Upper lobe of right lung (tissue), 1 donor: Measurements from ENCODE around the gene FGFR2. TPM values are rescaled to one million over a fixed set of nuclear protein-coding genes. Genes with fewer than 3 reads are reported as not detected.
A peak's percentile ranks its signal among the peaks of the same experiment; 100 is the strongest.

Experiments
- ATAC-seq: fragments of 200-7000 bp; cut with Tn5 transposase; one replicate; pipeline ENCODE4 v1.9.1; 2020; ENCODE audit warnings: mild to moderate bottlenecking, moderate library complexity
- DNase-seq: peaks from one replicate; pipeline ENCODE4 v3.0.0-alpha.2; 2020
- H3K27ac ChIP-seq: fragments of 200-600 bp; one replicate; pipeline ENCODE4 v1.8.0; 2022
- H3K27me3 ChIP-seq: fragments of 200-600 bp; one replicate; pipeline ENCODE4 v1.8.0; 2022; ENCODE audit warnings: mild to moderate bottlenecking
- H3K36me3 ChIP-seq: fragments of 200-600 bp; one replicate; pipeline ENCODE4 v1.8.0; 2022
- H3K4me1 ChIP-seq: fragments of 200-600 bp; one replicate; pipeline ENCODE4 v1.8.0; 2022
- H3K4me3 ChIP-seq: fragments of 200-600 bp; one replicate; pipeline ENCODE4 v1.8.0; 2022; ENCODE audit warnings: mild to moderate bottlenecking
- H3K9me3 ChIP-seq: fragments of 200-600 bp; one replicate; pipeline ENCODE4 v1.8.0; 2022
- CTCF ChIP-seq: fragments of 200-600 bp; IDR thresholded peaks from one replicate; pipeline ENCODE4 v1.8.0; 2022; ENCODE audit warnings: antibody characterized with exemption
- intact Hi-C: fragments of 100-400 bp; cut with DNase I; formaldehyde crosslinking; loops from one replicate; pipeline ENCODE4 v1.11.0; 2022
- total RNA-seq: library from RNA; stranded (reverse); fragmentation: NEBNext Ultra II Directional; extraction: Animal tissue kit (Norgen Biotek cat#: 25700); gene quantifications from one replicate; pipeline ENCODE4 v1.2.1, GENCODE V29; 2021
- donor health status: DM: no; HTN: yes; CAD: no; lungs with severe emphysema.

FGFR2 gene
- total RNA-seq, 1 donor from 2014 or later, result 58.7 TPM

GRCh38 chr10:121490871-121491519, 107.2 kb downstream of the FGFR2 start:
- H3K4me1 ChIP-seq, result no peaks in the 10 kb centered on the region
- no peak overlapping the region for H3K27ac ChIP-seq
- intact Hi-C loops, result no loop called here
- no peak overlapping the region for H3K4me3 ChIP-seq
- H3K9me3 ChIP-seq, result no peaks in the 10 kb centered on the region
- no peak for TF ChIP-seq CTCF
- H3K36me3 ChIP-seq, result no peaks in the 10 kb centered on the region
- no peaks in the 10 kb centered on the region for H3K27me3 ChIP-seq
- DNase-seq, result no peak
- ATAC-seq, result peak; percentile 15

- no peak overlapping the region for H3K4me3 ChIP-seq
- DNase-seq (no peak), ATAC-seq (no peak)
- H3K36me3 ChIP-seq, result peaks cover 5% of the 10 kb centered on the region
- H3K27me3 ChIP-seq, result no peaks in the 10 kb centered on the region
- no peaks in the 10 kb centered on the region for H3K9me3 ChIP-seq
- no peaks in the 10 kb centered on the region for H3K4me1 ChIP-seq
- intact Hi-C loops, result no loop called here
- H3K27ac ChIP-seq, result no peak overlapping the region
- no peak for TF ChIP-seq CTCF
Measured at GRCh38 chr10:121485436-121486139, 112.7 kb downstream of the FGFR2 start.

- no peak overlapping the region for H3K4me3 ChIP-seq
- no peak overlapping the region for H3K27ac ChIP-seq
- DNase-seq (no peak), ATAC-seq (no peak)
- no peaks in the 10 kb centered on the region for H3K9me3 ChIP-seq
- no peak for TF ChIP-seq CTCF
- peaks cover 5% of the 10 kb centered on the region for H3K36me3 ChIP-seq
- intact Hi-C loops, result no loop called here
- no peaks in the 10 kb centered on the region for H3K4me1 ChIP-seq
- no peaks in the 10 kb centered on the region for H3K27me3 ChIP-seq
Measured at GRCh38 chr10:121484816-121485215, 113.4 kb downstream of the FGFR2 start.

- intact Hi-C loops, result no loop called here
- Histone ChIP-seq H3K27me3 (no peaks in the 10 kb centered on the region), H3K9me3 (no peaks in the 10 kb centered on the region), H3K4me1 (no peaks in the 10 kb centered on the region), H3K36me3 (peaks cover 5% of the 10 kb centered on the region), H3K4me3 (no peak overlapping the region), H3K27ac (no peak overlapping the region)
- no peak for TF ChIP-seq CTCF
- ATAC-seq, result no peak
- no peak for DNase-seq
Measured at GRCh38 chr10:121484401-121484800, 113.8 kb downstream of the FGFR2 start.

- no peak overlapping the region for H3K4me3 ChIP-seq
- DNase-seq, result no peak
- H3K4me1 ChIP-seq, result no peaks in the 10 kb centered on the region
- H3K36me3 ChIP-seq, result peaks cover 5% of the 10 kb centered on the region
- no peak for ATAC-seq
- no peaks in the 10 kb centered on the region for H3K27me3 ChIP-seq
- no peak for TF ChIP-seq CTCF
- intact Hi-C loops, result no loop called here
- H3K9me3 ChIP-seq, result no peaks in the 10 kb centered on the region
- H3K27ac ChIP-seq, result no peak overlapping the region
Measured at GRCh38 chr10:121481180-121481579, 117.1 kb downstream of the FGFR2 start.
